Sigmoid colon (tissue), 7 donors: ENCODE results near the gene TLR6. TPM values are rescaled to one million over a fixed set of nuclear protein-coding genes. Genes with fewer than 3 reads are reported as not detected.

Experiments
- DNase-seq: peaks from one replicate; pipeline ENCODE4 v3.0.0-alpha.2; 2019
- H3K27ac ChIP-seq, 4 donors: fragments of 200-600 bp; sonication (generic); one replicate each; pipeline ENCODE4 v1.5.1; 2016 to 2019; ENCODE audit warnings: mild to moderate bottlenecking in 1 of 4
- H3K27me3 ChIP-seq, 3 donors: fragments of 200-600 bp; sonication (generic); one replicate each; pipeline ENCODE4 v1.5.1; 2019; ENCODE audit warnings: mild to moderate bottlenecking in 1 of 3
- H3K36me3 ChIP-seq, 4 donors: fragments of 200-600 bp; sonication (generic); one replicate each; pipeline ENCODE4 v1.5.1; 2016 to 2019
- H3K4me1 ChIP-seq, 4 donors: fragments of 200-600 bp; sonication (generic); one replicate each; pipeline ENCODE4 v1.5.1; 2017 to 2019
- H3K4me3 ChIP-seq, 4 donors: fragments of 200-600 bp; sonication (generic); one replicate each; pipeline ENCODE4 v1.5.1; 2017 to 2019; ENCODE audit warnings: mild to moderate bottlenecking in 2 of 4, moderate library complexity in 1 of 4
- H3K9me3 ChIP-seq, 4 donors: fragments of 200-600 bp in 3 of 4; sonication (generic) in 3 of 4; one replicate each; pipeline versions ENCODE4 v1.5.1 to v1.6.1; 2013 to 2019
- EP300 ChIP-seq, 4 donors: sonication (generic); formaldehyde crosslinking; IDR thresholded peaks; one replicate each; pipeline ENCODE4 v1.6.1; 2017; ENCODE audit warnings: antibody characterized with exemption in 4 of 4
- POLR2A ChIP-seq, 2 donors: fragments of 450-650 bp; IDR thresholded peaks; one replicate each; pipeline ENCODE4 v1.6.1; 2016; ENCODE audit warnings: antibody characterized with exemption in 2 of 2, mild to moderate bottlenecking in 2 of 2, moderate library complexity in 2 of 2
- POLR2AphosphoS5 ChIP-seq, 4 donors: sonication (generic); formaldehyde crosslinking; IDR thresholded peaks; one replicate each; pipeline ENCODE4 v1.6.1; 2017; ENCODE audit warnings: antibody characterized with exemption in 4 of 4
- WGBS, 2 donors: extraction: QIAGEN DNeasy Blood & Tissue Kit; methylation state at CpG; one replicate each; pipeline ENCODE4 v1.1.7; 2013; 5-methylcytosine and 5-hydroxymethylcytosine counted together
- intact Hi-C: fragments of 100-400 bp; cut with DNase I; formaldehyde crosslinking; loops from one replicate; pipeline ENCODE4 v1.15.1; 2023
- polyA plus RNA-seq, 3 donors: library from polyadenylated mRNA; stranded (reverse); fragments of 200-250 nt; gene quantifications; one replicate each; pipeline ENCODE4 v1.2.3, GENCODE V29; 2013
- total RNA-seq, 4 donors: library from RNA; depleted of rRNA; stranded (reverse); fragments of >200 nt; gene quantifications; one replicate each; pipeline ENCODE4 v1.1.0, GENCODE V29; 2016
- TF ChIP-seq, protein P1 (sequence below), 4 experiments: fragments of 450-650 bp in 3 of 4; fragments of 200-600 bp in 1 of 4; IDR thresholded peaks; one replicate each; pipeline ENCODE4 v1.5.1; 2016 to 2019; ENCODE audit warnings: antibody characterized with exemption in 4 of 4, mild to moderate bottlenecking in 3 of 4, moderate library complexity in 2 of 4
- donor health status: healthy with polysubstance abuse.
- donor health status: Bipolar disorder and iron deficiency.
- donor health status: healthy.

Gene TLR6
- total and polyA plus RNA-seq, 7 donors, result 0.60 to 4.1 (median 2.5) TPM

DNA sequence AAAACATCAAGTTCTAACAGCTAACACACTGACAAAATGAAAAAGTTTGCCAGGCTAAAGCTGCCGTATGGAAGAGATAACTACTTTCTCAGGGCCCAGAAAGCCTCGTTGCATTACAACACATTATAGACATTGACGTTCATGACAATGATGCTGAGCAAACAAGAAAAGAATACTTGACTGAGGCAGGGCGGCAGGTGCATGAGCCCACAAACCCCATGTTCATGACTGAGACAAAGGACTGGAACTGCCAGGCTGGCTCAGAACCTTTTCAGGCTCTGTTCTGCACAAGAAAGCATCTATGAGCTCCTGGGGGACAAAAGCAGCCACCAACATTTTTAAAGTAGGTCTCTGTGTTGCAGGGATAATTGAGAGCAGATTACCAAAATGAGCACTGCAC, 13.6 kb downstream of the TLR6 start:
- no peak overlapping the region for H3K4me3 ChIP-seq
- DNase-seq, result no peak
- no peaks in the 10 kb centered on the region for H3K36me3 ChIP-seq
- 60 to 81% methylated on average over 4 of the region's 4 CpGs for WGBS, 2 donors
- H3K27me3 ChIP-seq, result no peaks in the 10 kb centered on the region
- no peaks in the 10 kb centered on the region for H3K4me1 ChIP-seq
- intact Hi-C loops, result no loop called here
- H3K27ac ChIP-seq, result no peak overlapping the region
- TF ChIP-seq POLR2AphosphoS5 (IDR thresholded peaks at IDR 0.05) (no peak), POLR2A (IDR thresholded peaks at IDR 0.05) (no peak), EP300 (IDR thresholded peaks at IDR 0.05) (no peak)
- TF ChIP-seq, protein P1, sequence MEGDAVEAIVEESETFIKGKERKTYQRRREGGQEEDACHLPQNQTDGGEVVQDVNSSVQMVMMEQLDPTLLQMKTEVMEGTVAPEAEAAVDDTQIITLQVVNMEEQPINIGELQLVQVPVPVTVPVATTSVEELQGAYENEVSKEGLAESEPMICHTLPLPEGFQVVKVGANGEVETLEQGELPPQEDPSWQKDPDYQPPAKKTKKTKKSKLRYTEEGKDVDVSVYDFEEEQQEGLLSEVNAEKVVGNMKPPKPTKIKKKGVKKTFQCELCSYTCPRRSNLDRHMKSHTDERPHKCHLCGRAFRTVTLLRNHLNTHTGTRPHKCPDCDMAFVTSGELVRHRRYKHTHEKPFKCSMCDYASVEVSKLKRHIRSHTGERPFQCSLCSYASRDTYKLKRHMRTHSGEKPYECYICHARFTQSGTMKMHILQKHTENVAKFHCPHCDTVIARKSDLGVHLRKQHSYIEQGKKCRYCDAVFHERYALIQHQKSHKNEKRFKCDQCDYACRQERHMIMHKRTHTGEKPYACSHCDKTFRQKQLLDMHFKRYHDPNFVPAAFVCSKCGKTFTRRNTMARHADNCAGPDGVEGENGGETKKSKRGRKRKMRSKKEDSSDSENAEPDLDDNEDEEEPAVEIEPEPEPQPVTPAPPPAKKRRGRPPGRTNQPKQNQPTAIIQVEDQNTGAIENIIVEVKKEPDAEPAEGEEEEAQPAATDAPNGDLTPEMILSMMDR (IDR thresholded peaks at IDR 0.05), result no peak
- H3K9me3 ChIP-seq, result no peaks in the 10 kb centered on the region

DNA sequence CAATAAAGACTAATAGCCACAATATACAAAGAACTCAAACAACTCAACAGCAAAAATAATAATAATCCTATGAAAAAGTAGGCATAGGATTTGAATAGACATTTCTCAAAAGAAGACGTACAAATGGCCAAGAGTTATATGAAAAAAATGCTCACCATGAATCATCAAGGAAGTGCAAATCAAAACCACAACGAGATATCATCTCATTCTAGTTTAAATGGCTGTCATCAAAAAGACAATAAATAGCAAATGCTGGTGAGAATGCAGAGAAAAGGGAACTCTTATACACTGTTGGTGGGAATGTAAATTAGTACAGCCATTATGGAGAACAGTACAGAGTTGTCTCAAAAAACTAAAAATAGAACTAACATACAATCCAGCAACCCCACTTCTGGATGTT, 18.8 kb downstream of the TLR6 start:
- no peak for DNase-seq
- Histone ChIP-seq H3K27ac (no peak overlapping the region), H3K27me3 (no peaks in the 10 kb centered on the region), H3K36me3 (no peaks in the 10 kb centered on the region), H3K9me3 (peaks cover 0 to 7% (median 5%) of the 10 kb centered on the region in 4 donors), H3K4me3 (no peak overlapping the region), H3K4me1 (no peaks in the 10 kb centered on the region)
- intact Hi-C loops, result no loop called here
- TF ChIP-seq, protein P1 (IDR thresholded peaks at IDR 0.05), result no peak
- no peak for TF ChIP-seq EP300 (IDR thresholded peaks at IDR 0.05)
- 39 to 60% methylated on average over 2 of the region's 2 CpGs for WGBS, 2 donors

DNA sequence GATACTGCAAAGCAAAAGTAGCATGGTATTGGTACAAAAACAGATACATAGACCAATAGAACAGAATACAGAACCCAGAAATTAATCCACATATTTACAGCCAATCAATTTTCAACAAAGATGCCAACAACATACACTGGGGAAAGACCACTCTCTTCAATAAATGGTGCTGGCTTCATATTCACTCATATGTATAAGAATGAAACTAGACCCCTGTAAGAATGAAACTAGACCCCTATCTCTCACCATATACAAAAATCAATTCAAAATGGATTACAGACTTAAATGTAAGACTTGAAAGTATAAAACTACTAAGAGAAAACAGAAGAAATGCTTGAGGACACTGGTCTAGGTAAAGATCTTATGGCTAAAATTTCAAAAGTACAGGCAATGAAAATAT, 19.3 kb downstream of the TLR6 start:
- DNase-seq, result no peak
- Histone ChIP-seq H3K36me3 (no peaks in the 10 kb centered on the region), H3K27me3 (no peaks in the 10 kb centered on the region), H3K27ac (no peak overlapping the region), H3K9me3 (peaks cover 0 to 7% (median 5%) of the 10 kb centered on the region in 4 donors), H3K4me1 (no peaks in the 10 kb centered on the region), H3K4me3 (no peak overlapping the region)
- intact Hi-C loops, result no loop called here
- no peak for TF ChIP-seq POLR2A (IDR thresholded peaks at IDR 0.05)
- TF ChIP-seq, protein P1 (IDR thresholded peaks at IDR 0.05), result no peak
- TF ChIP-seq POLR2AphosphoS5 (IDR thresholded peaks at IDR 0.05), result no peak
- no peak for TF ChIP-seq EP300 (IDR thresholded peaks at IDR 0.05)

DNA sequence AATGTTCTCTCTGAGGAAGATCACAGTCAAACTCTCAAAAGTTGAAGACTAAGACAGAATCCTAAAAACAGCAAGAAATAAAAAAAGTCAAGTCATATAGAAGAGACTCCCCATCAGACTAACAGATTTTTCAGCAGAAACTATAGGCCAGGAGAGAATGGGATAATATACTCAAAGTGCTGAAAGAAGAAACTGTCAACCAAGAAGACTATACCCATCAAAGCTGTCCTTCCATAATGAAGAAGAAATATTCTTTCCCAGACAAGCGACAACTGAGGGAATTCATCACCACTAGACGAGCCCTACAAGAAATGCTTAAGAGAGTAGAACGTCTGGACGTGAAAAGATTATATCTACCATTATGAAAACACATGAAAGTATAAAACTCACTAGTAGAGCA, 22.0 kb downstream of the TLR6 start:
- Histone ChIP-seq H3K4me3 (no peak overlapping the region), H3K27me3 (no peaks in the 10 kb centered on the region), H3K36me3 (no peaks in the 10 kb centered on the region), H3K27ac (no peak overlapping the region), H3K9me3 (peaks cover 0 to 7% (median 5%) of the 10 kb centered on the region in 4 donors), H3K4me1 (no peaks in the 10 kb centered on the region)
- no peak for TF ChIP-seq POLR2AphosphoS5 (IDR thresholded peaks at IDR 0.05)
- TF ChIP-seq EP300 (IDR thresholded peaks at IDR 0.05), result no peak
- TF ChIP-seq POLR2A (IDR thresholded peaks at IDR 0.05), result no peak
- TF ChIP-seq, protein P1 (IDR thresholded peaks at IDR 0.05), result no peak
- 95 to 98% methylated on average over 4 of the region's 4 CpGs for WGBS, 2 donors
- no peak for DNase-seq
- intact Hi-C loops, result no loop called here
